Measurements from ENCODE around the gene STXBP3.

STXBP3 gene

GRCh38 chr1:108767115-108767514, 20.6 kb downstream of the STXBP3 start:
- Histone ChIP-seq H3K27ac (ENCODE audit: low read length) (no peak overlapping the region), H3K4me1 (ENCODE audit: insufficient read depth, low read length) (no peaks in the 10 kb centered on the region), H3K79me2 (ENCODE audit: insufficient read depth, low read length) (peaks cover 2% of the 10 kb centered on the region; the same call in 1 of the 2 replicates), H3K4me3 (ENCODE audit: low read depth in 1 of 2, low read length in 2 of 2) (no peak overlapping the region), H3K27me3 (ENCODE audit: insufficient read depth, low read length, poor library complexity) (no peaks in the 10 kb centered on the region), H3K4me2 (ENCODE audit: insufficient read depth, low read length) (no peak overlapping the region), H3K9ac (ENCODE audit: low read depth, low read length) (no peak overlapping the region), H3K9me3 (ENCODE audit: insufficient read depth, low read length, severe bottlenecking) (no peaks in the 10 kb centered on the region), H2AFZ (ENCODE audit: low read depth, low read length) (no peak overlapping the region), H4K20me1 (ENCODE audit: insufficient read depth, low read length) (no peaks in the 10 kb centered on the region), H3K36me3 (ENCODE audit: insufficient read depth, low read length) (peaks cover 52% of the 10 kb centered on the region)
- no peak for ATAC-seq (ENCODE audit: insufficient read depth, low read depth)
- no peak for DNase-seq
- TF ChIP-seq CTCF (IDR thresholded peaks at IDR 0.05; ENCODE audit: borderline replicate concordance, extremely low read depth, low read length, poor library complexity, severe bottlenecking) (no peak), EZH2 (IDR thresholded peaks at IDR 0.05; ENCODE audit: borderline replicate concordance, low read depth, low read length, severe bottlenecking) (no peak)

- Histone ChIP-seq H3K4me3 (ENCODE audit: low read depth in 1 of 2, low read length in 2 of 2) (no peak overlapping the region), H3K4me1 (ENCODE audit: insufficient read depth, low read length) (no peaks in the 10 kb centered on the region), H3K79me2 (ENCODE audit: insufficient read depth, low read length) (peaks cover 2% of the 10 kb centered on the region; the same call in 1 of the 2 replicates), H3K9ac (ENCODE audit: low read depth, low read length) (no peak overlapping the region), H3K36me3 (ENCODE audit: insufficient read depth, low read length) (peaks cover 50% of the 10 kb centered on the region), H3K9me3 (ENCODE audit: insufficient read depth, low read length, severe bottlenecking) (no peaks in the 10 kb centered on the region), H2AFZ (ENCODE audit: low read depth, low read length) (no peak overlapping the region), H3K27me3 (ENCODE audit: insufficient read depth, low read length, poor library complexity) (no peaks in the 10 kb centered on the region), H4K20me1 (ENCODE audit: insufficient read depth, low read length) (no peaks in the 10 kb centered on the region), H3K4me2 (ENCODE audit: insufficient read depth, low read length) (no peak overlapping the region), H3K27ac (ENCODE audit: low read length) (no peak overlapping the region)
- DNase-seq (no peak), ATAC-seq (ENCODE audit: insufficient read depth, low read depth) (no peak)
- TF ChIP-seq EZH2 (IDR thresholded peaks at IDR 0.05; ENCODE audit: borderline replicate concordance, low read depth, low read length, severe bottlenecking) (no peak), CTCF (IDR thresholded peaks at IDR 0.05; ENCODE audit: borderline replicate concordance, extremely low read depth, low read length, poor library complexity, severe bottlenecking) (no peak)
Measured at GRCh38 chr1:108767708-108768107, 21.2 kb downstream of the STXBP3 start.

- ATAC-seq (ENCODE audit: insufficient read depth, low read depth) = no peak
- H3K4me1 ChIP-seq (ENCODE audit: insufficient read depth, low read length) = no peaks in the 10 kb centered on the region
Measured at GRCh38 chr1:108777839-108778238, 31.4 kb downstream of the STXBP3 start.

More at GRCh38 chr1:108777839-108778238, 31.4 kb downstream of the STXBP3 start:
- H4K20me1 ChIP-seq (ENCODE audit: insufficient read depth, low read length) = no peaks in the 10 kb centered on the region
- peaks cover 71% of the 10 kb centered on the region for H3K36me3 ChIP-seq (ENCODE audit: insufficient read depth, low read length)
- no peaks in the 10 kb centered on the region for H3K9me3 ChIP-seq (ENCODE audit: insufficient read depth, low read length, severe bottlenecking)
- no peak overlapping the region for H3K27ac ChIP-seq (ENCODE audit: low read length)
- no peaks in the 10 kb centered on the region for H3K27me3 ChIP-seq (ENCODE audit: insufficient read depth, low read length, poor library complexity)
- TF ChIP-seq EZH2 (IDR thresholded peaks at IDR 0.05; ENCODE audit: borderline replicate concordance, low read depth, low read length, severe bottlenecking) (no peak), CTCF (IDR thresholded peaks at IDR 0.05; ENCODE audit: borderline replicate concordance, extremely low read depth, low read length, poor library complexity, severe bottlenecking) (no peak)
- no peak for DNase-seq
- H3K4me2 ChIP-seq (ENCODE audit: insufficient read depth, low read length) = no peak overlapping the region
- H3K4me3 ChIP-seq (ENCODE audit: low read depth in 1 of 2, low read length in 2 of 2) = no peak overlapping the region
- no peaks in the 10 kb centered on the region for H3K79me2 ChIP-seq (ENCODE audit: insufficient read depth, low read length)
- H3K9ac ChIP-seq (ENCODE audit: low read depth, low read length) = no peak overlapping the region
- no peak overlapping the region for H2AFZ ChIP-seq (ENCODE audit: low read depth, low read length)
